ENCODE data around the gene VPS13D. TPM values are rescaled to one million over a fixed set of nuclear protein-coding genes. Genes with fewer than 3 reads are reported as not detected.
A peak's percentile ranks its signal among the peaks of the same experiment; 100 is the strongest.

Gene VPS13D
- total RNA-seq, 1 experiment from 2014 or later, result 20.2 TPM

GRCh38 chr1:12435639-12436344 lies 206.0 kb downstream of the VPS13D start:
- peaks cover 18 to 30% of the 10 kb centered on the region in 2 experiments for H3K4me1 Mint-ChIP-seq

More at GRCh38 chr1:12435639-12436344, 206.0 kb downstream of the VPS13D start:
- Histone ChIP-seq H3K23me2 (ENCODE audit: insufficient read length, low read depth, low read length, poor library complexity, severe bottlenecking) (no peaks in the 10 kb centered on the region), H2BK12ac (ENCODE audit: insufficient read length, low read depth, low read length) (no peak overlapping the region), H4K91ac (ENCODE audit: insufficient read length, low read depth, low read length) (no peak overlapping the region), H3K4ac (ENCODE audit: low read depth, low read length) (no peak overlapping the region), H3K79me2 (ENCODE audit: insufficient read depth, low read length) (no peaks in the 10 kb centered on the region), H3K14ac (ENCODE audit: insufficient read depth, low read length) (no peak overlapping the region), H4K8ac (replicated peaks; ENCODE audit: insufficient read length, low read depth, low read length) (no peak overlapping the region), H3T11ph (ENCODE audit: low read length) (no peak overlapping the region), H2BK20ac (ENCODE audit: low read depth, low read length, poor library complexity, severe bottlenecking) (no peak overlapping the region), H4K20me1 (ENCODE audit: control insufficient read depth, insufficient read depth, insufficient read length) (no peaks in the 10 kb centered on the region), H3K27me3 (ENCODE audit: insufficient read depth, low read length) (no peaks in the 10 kb centered on the region), H3K79me1 (ENCODE audit: insufficient read depth, low read depth, low read length, poor library complexity, severe bottlenecking) (no peaks in the 10 kb centered on the region), H3K9me3 (ENCODE audit: control insufficient read depth, low read depth, low read length) (no peaks in the 10 kb centered on the region), H3K18ac (ENCODE audit: insufficient read length, low read depth, low read length) (no peak overlapping the region), H3K27ac (ENCODE audit: insufficient read length, low read depth, low read length) (no peak overlapping the region), H2BK120ac (ENCODE audit: low read depth, low read length, poor library complexity, severe bottlenecking) (no peak overlapping the region), H2AK5ac (ENCODE audit: insufficient read length, low read length) (no peak overlapping the region), H4K5ac (ENCODE audit: insufficient read length, low read depth, low read length) (no peak overlapping the region), H3K23ac (ENCODE audit: insufficient read length, low read depth, low read length) (no peak overlapping the region), H2BK5ac (ENCODE audit: insufficient read length, low read length) (no peak overlapping the region), H3K9ac (ENCODE audit: extremely low read depth, insufficient read length, low read length) (no peak overlapping the region), H3K4me2 (ENCODE audit: insufficient read depth, insufficient read length, low read length) (no peak overlapping the region), H2BK15ac (ENCODE audit: low read depth, low read length) (no peak overlapping the region), H3K4me1 (ENCODE audit: insufficient read depth, low read length) (no peaks in the 10 kb centered on the region), H3K56ac (ENCODE audit: insufficient read length, low read depth, low read length) (no peak overlapping the region), H2AFZ (ENCODE audit: low read length) (no peak overlapping the region)
- H3K9me3 Mint-ChIP-seq, result no peaks in the 10 kb centered on the region; a peak in 1 of 5 replicates
- no peak for DNase-seq
- peaks cover 2 to 16% (median 3%) of the 10 kb centered on the region in 3 experiments; a peak in 5 of 7 replicates for H3K36me3 Mint-ChIP-seq (ENCODE audit: insufficient read depth in 1 of 3, low read depth in 3 of 3)
- H3K27me3 Mint-ChIP-seq (ENCODE audit: low read depth), result no peaks in the 10 kb centered on the region; the same call in 1 of the 2 replicates
- H3K4me3 Mint-ChIP-seq, result peak overlapping the region in 1 of 2 experiments; percentile 20; a peak in 1 of 5 replicates
- no peak for TF ChIP-seq CTCF (conservative IDR thresholded peaks at IDR 0.05)
- H3K27ac Mint-ChIP-seq, result 0 out of 7 replicates have a peak overlapping the region, but pooled peaks of 1 of the 3 experiments have one; percentile 22
- WGBS (ENCODE audit: extremely low coverage, insufficient read length, low lambda C conversion rate), result no CpG with 5 or more reads among the region's 8 CpGs

All from H9 (cell line).